Stimulated activated CD4-positive, alpha-beta T cell treated with anti-CD3 and anti-CD28 coated beads, Interleukin-2, amount 100 ng/mL, for 4 hours (primary cell): Measurements from ENCODE around the gene LZTR1.

Experiments
- DNase-seq: peaks from one replicate; pipeline ENCODE4 v3.0.0-alpha.2; 2020; ENCODE audit warnings: low read depth

The LZTR1 gene

GRCh38 chr22:20951151-20951931 is 30.8 kb upstream of the LZTR1 start:
- DNase-seq: no peak

- no peak for DNase-seq
Observed at GRCh38 chr22:20951932-20952380, 30.1 kb upstream of the LZTR1 start.

GRCh38 chr22:20952544-20953341 is 29.4 kb upstream of the LZTR1 start:
- no peak for DNase-seq

GRCh38 chr22:20953342-20953608 is 28.8 kb upstream of the LZTR1 start:
- DNase-seq: no peak

- no peak for DNase-seq
Observed at GRCh38 chr22:20953668-20954500, 28.2 kb upstream of the LZTR1 start.

- no peak for DNase-seq
Observed at GRCh38 chr22:20955548-20955947, 26.5 kb upstream of the LZTR1 start.

GRCh38 chr22:20956258-20957101 is 25.6 kb upstream of the LZTR1 start:
- DNase-seq: no peak

GRCh38 chr22:20957102-20957682 is 24.9 kb upstream of the LZTR1 start:
- DNase-seq: no peak

GRCh38 chr22:20957683-20958431 is 24.2 kb upstream of the LZTR1 start:
- no peak for DNase-seq

GRCh38 chr22:20959578-20960461 is 22.3 kb upstream of the LZTR1 start:
- no peak for DNase-seq

- DNase-seq: no peak
Observed at GRCh38 chr22:20960609-20961008, 21.5 kb upstream of the LZTR1 start.

GRCh38 chr22:20962491-20962945 is 19.6 kb upstream of the LZTR1 start:
- DNase-seq: no peak

- DNase-seq: no peak
Observed at GRCh38 chr22:20963201-20964052, 18.7 kb upstream of the LZTR1 start.

GRCh38 chr22:20964090-20964798 is 17.9 kb upstream of the LZTR1 start:
- no peak for DNase-seq

- no peak for DNase-seq
Observed at GRCh38 chr22:20964799-20965103, 17.3 kb upstream of the LZTR1 start.

GRCh38 chr22:20965104-20965887 is 16.8 kb upstream of the LZTR1 start:
- DNase-seq: no peak
